K562 (cell line): ENCODE data around the gene MAGI2.

ENCODE experiments used
- NFXL1 ChIP-seq: fragments of 450-650 bp; formaldehyde crosslinking; IDR thresholded peaks from 2 replicates; pipeline ENCODE4 v1.4.0; 2021; ENCODE audit warnings: mild to moderate bottlenecking
- TBL1XR1 ChIP-seq, 2 experiments: IDR thresholded peaks; 2 replicates each; pipeline ENCODE4 v1.6.1; 2012; ENCODE audit warnings: improper control_type of control experiment in 2 of 2, low read length in 2 of 2, mild to moderate bottlenecking in 1 of 2
- TF ChIP-seq, protein P1 (sequence below): fragments of 150-350 bp; IDR thresholded peaks from 2 replicates; pipeline ENCODE4 v1.6.1; 2014; ENCODE audit warnings: low read depth, mild to moderate bottlenecking, low read length, borderline replicate concordance

DNA sequence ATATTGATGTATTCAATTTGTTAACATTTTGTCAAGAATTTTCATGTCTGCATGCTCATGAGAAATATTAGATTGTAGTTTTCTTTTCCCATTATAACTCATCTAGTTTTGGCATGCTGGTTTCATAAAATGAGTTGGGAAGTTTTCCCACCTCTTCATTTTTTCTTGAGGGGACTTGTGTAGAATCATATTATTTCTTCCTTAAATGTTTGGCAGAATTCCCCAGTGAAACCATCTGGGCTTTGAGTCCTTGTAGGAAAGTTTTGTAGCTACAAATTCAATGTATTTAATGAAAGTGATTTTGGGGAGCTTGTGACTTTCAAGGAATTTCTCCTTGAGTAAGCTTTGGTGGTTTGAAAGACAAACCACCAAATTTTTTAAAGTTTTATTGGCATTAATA is 1481.7 kb downstream of the MAGI2 start:
- TF ChIP-seq, protein P1, sequence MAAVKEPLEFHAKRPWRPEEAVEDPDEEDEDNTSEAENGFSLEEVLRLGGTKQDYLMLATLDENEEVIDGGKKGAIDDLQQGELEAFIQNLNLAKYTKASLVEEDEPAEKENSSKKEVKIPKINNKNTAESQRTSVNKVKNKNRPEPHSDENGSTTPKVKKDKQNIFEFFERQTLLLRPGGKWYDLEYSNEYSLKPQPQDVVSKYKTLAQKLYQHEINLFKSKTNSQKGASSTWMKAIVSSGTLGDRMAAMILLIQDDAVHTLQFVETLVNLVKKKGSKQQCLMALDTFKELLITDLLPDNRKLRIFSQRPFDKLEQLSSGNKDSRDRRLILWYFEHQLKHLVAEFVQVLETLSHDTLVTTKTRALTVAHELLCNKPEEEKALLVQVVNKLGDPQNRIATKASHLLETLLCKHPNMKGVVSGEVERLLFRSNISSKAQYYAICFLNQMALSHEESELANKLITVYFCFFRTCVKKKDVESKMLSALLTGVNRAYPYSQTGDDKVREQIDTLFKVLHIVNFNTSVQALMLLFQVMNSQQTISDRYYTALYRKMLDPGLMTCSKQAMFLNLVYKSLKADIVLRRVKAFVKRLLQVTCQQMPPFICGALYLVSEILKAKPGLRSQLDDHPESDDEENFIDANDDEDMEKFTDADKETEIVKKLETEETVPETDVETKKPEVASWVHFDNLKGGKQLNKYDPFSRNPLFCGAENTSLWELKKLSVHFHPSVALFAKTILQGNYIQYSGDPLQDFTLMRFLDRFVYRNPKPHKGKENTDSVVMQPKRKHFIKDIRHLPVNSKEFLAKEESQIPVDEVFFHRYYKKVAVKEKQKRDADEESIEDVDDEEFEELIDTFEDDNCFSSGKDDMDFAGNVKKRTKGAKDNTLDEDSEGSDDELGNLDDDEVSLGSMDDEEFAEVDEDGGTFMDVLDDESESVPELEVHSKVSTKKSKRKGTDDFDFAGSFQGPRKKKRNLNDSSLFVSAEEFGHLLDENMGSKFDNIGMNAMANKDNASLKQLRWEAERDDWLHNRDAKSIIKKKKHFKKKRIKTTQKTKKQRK, result no peak
- TF ChIP-seq TBL1XR1 (IDR thresholded peaks at IDR 0.05; ENCODE audit: low read length in 2 of 2) (no peak), NFXL1 (CRISPR knock-in tag) (no peak)
